ENCODE results near the gene MUC5AC. TPM values are rescaled to one million over a fixed set of nuclear protein-coding genes. Genes with fewer than 3 reads are reported as not detected.

Gene MUC5AC
- total and polyA plus RNA-seq, 11 donors, result not detected

- intact Hi-C loops (cut with DNase I), result loop anchor here in 9 of 10 donors (2.0 to 10.0 kb wide), 7 partner anchors 253 to 375 kb away; partner anchors contain the start of gene DUSP8 (in 3 of the 9)
- Histone ChIP-seq H3K27me3 (peaks cover 0 to 42% (median 18%) of the 10 kb centered on the region in 9 donors), H3K4me3 (no peak overlapping the region), H3K27ac (no peak overlapping the region), H3K9me3 (no peaks in the 10 kb centered on the region), H3K36me3 (no peaks in the 10 kb centered on the region), H3K4me1 (peaks cover 0 to 8% (median 0%) of the 10 kb centered on the region in 12 donors)
- ATAC-seq, result peak in 1 of 4 donors; percentile 5
- peak in 2 of 5 donors; percentile 7 to 16 for DNase-seq
- 41 to 59% (median 49%) methylated on average over 15 to 18 of the region's 18 CpGs for WGBS, 4 donors
- TF ChIP-seq, protein P1, sequence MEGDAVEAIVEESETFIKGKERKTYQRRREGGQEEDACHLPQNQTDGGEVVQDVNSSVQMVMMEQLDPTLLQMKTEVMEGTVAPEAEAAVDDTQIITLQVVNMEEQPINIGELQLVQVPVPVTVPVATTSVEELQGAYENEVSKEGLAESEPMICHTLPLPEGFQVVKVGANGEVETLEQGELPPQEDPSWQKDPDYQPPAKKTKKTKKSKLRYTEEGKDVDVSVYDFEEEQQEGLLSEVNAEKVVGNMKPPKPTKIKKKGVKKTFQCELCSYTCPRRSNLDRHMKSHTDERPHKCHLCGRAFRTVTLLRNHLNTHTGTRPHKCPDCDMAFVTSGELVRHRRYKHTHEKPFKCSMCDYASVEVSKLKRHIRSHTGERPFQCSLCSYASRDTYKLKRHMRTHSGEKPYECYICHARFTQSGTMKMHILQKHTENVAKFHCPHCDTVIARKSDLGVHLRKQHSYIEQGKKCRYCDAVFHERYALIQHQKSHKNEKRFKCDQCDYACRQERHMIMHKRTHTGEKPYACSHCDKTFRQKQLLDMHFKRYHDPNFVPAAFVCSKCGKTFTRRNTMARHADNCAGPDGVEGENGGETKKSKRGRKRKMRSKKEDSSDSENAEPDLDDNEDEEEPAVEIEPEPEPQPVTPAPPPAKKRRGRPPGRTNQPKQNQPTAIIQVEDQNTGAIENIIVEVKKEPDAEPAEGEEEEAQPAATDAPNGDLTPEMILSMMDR (IDR thresholded peaks at IDR 0.05), result no peak
- TF ChIP-seq POLR2A (IDR thresholded peaks at IDR 0.05), result no peak
Measured at GRCh38 chr11:1202154-1202775, 44.5 kb downstream of the MUC5AC start.

GRCh38 chr11:1202776-1203504 lies 45.2 kb downstream of the MUC5AC start:
- DNase-seq, result peak in 4 of 5 donors; percentile 19 to 81 (median 55)
- peak; percentile 28 to 84 (median 72) for ATAC-seq
- H3K4me3 ChIP-seq, result no peak overlapping the region
- peaks cover 0 to 35% (median 14%) of the 10 kb centered on the region in 9 donors for H3K27me3 ChIP-seq
- WGBS, 4 donors, result 21 to 40% (median 25%) methylated on average over 14 to 32 of the region's 32 CpGs
- no peak overlapping the region for H3K27ac ChIP-seq
- no peaks in the 10 kb centered on the region for H3K9me3 ChIP-seq
- no peak for TF ChIP-seq POLR2A (IDR thresholded peaks at IDR 0.05)
- TF ChIP-seq, protein P1 (IDR thresholded peaks at IDR 0.05), result peak; percentile 75 to 94 (median 91)
- H3K36me3 ChIP-seq, result no peaks in the 10 kb centered on the region
- peaks cover 0 to 8% (median 0%) of the 10 kb centered on the region in 12 donors for H3K4me1 ChIP-seq
- intact Hi-C loops (cut with DNase I), result loop anchor here in 9 of 10 donors (1.0 to 10.0 kb wide), 8 partner anchors 252 to 374 kb away; partner anchors contain the start of gene DUSP8 (in 3 of the 9)

DNA sequence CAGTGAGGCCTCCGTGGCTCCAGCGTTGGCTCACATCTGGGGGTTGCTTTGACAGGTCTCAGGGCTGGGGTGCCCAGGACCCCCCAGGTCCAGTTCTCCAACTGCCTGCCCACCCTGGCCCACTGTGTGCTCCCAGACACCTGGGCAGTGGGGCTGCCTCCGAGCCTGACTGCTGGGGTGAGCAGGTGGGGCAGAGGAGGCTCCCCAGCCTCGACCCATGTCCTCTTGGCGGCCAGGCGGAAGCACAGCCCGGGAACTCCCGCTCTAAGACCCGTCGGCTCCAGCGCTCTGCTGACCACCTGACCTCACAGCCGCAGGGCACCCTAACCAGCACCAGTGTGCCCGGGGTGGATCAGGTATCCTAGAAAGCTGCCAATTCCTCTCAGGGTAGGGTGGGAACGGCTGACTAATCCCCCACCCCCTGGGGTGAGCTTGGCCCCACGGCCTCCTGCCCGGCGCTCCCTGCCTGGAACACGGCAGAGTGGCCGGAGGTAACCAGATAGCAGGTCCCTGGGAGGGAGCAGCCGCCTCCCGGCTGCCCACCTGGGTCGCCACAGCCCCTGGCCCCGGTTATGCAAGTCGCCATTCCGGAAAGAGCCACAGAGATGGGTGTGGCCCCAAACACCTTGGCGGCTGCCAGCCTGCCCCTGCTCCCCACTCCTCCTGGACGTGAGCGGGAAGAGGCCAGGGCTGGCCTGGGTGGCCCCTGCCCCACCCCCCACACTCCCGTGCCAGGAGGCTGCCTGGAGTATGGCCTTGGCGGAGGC lies 45.9 kb downstream of the MUC5AC start:
- H3K9me3 ChIP-seq, result no peaks in the 10 kb centered on the region
- no peak for ATAC-seq
- H3K27me3 ChIP-seq, result peaks cover 0 to 29% (median 10%) of the 10 kb centered on the region in 9 donors

More for the DNA sequence above, 45.9 kb downstream of the MUC5AC start:
- Histone ChIP-seq H3K36me3 (no peaks in the 10 kb centered on the region), H3K4me1 (peaks cover 0 to 8% (median 0%) of the 10 kb centered on the region in 12 donors), H3K4me3 (no peak overlapping the region), H3K27ac (no peak overlapping the region)
- peak in 3 of 5 donors; percentile 5 to 58 (median 18) for DNase-seq
- intact Hi-C loops (cut with DNase I), result loop anchor here in 9 of 10 donors (1.0 to 10.0 kb wide), 8 partner anchors 251 to 374 kb away; partner anchors contain the start of gene DUSP8 (in 3 of the 9)
- TF ChIP-seq, protein P1 (IDR thresholded peaks at IDR 0.05), result no peak
- no peak for TF ChIP-seq POLR2A (IDR thresholded peaks at IDR 0.05)
- 65 to 76% (median 70%) methylated on average over 8 to 30 of the region's 30 CpGs for WGBS, 4 donors

Data from heart left ventricle (tissue), 16 donors.